GM18861 (cell line): Measurements from ENCODE around the gene BCL11A.
A peak's percentile ranks its signal among the peaks of the same experiment; 100 is the strongest.

Experiments
- ATAC-seq: cut with Tn5 transposase; IDR thresholded peaks from one replicate; pipeline ENCODE4 v1.9.1; 2021; ENCODE audit not compliant: unreplicated experiment

BCL11A gene

GRCh38 chr2:60488291-60488690 is 65.2 kb downstream of the BCL11A start:
- ATAC-seq, result peak; percentile 71

- ATAC-seq, result no peak
These were observed 66.3 kb downstream of the BCL11A start for GRCh38 chr2:60487174-60487573.

DNA sequence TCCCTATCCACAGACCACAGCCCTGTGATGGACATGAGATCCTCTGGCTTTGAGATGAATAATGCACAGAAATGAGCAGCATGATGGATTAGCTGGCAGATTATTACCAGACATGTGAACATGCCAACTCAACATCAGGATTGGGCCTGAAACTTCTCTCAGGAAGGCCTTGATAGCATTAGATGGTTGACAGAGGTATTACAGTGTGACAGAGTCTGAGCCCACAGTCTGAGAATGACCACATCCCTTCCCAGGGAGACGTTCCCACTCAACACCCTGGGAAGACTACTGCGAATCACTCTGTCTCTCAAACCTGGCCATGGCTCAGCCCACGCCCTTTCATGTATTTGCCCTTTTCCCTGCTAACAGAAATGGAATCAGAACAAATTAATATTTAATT is 66.9 kb downstream of the BCL11A start:
- ATAC-seq, result no peak

- ATAC-seq, result no peak
These were observed 67.4 kb downstream of the BCL11A start for GRCh38 chr2:60486067-60486466.

DNA sequence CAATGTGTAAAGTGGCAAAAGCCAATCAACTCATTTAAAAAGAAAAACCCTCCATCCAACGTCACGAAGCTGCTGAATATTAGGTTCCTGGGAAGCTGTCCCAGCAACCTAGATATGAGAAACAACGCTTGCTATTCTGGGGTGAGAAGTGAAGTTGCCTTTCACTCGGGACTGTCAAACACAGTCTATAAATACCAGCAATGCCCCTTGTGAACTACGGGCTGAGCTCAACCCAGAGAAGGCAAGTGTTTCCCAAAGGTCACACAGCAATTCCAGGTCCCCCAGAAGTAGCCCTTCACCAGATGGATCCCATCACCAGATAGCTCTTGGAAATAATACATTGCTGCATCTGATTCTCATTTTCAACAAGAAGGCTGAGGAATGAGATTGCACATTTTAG is 67.9 kb downstream of the BCL11A start:
- ATAC-seq, result no peak

- ATAC-seq, result no peak
These were observed 68.4 kb downstream of the BCL11A start for GRCh38 chr2:60485055-60485454.

- no peak for ATAC-seq
These were observed 69.3 kb downstream of the BCL11A start for GRCh38 chr2:60484133-60484645.

GRCh38 chr2:60483401-60483800 is 70.1 kb downstream of the BCL11A start:
- no peak for ATAC-seq

DNA sequence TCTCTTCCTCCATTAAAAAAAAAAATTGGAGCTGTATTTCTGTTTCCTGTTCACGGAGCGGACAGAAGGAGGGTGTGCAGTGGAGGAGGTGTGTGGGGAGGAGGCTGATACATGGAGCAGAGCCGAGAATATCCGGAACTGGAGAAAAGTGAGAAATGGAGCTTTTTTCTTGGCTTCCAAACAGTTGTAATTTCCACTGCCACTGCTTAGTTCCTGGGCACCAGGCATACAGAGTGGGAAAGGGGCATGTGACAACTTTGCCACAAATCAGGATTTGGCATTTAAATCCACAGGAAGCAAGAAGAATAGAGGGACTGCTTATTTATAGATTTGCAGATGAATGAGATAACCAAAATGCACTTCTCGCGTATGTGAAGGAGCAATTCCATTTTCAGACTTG is 71.2 kb downstream of the BCL11A start:
- ATAC-seq, result no peak

DNA sequence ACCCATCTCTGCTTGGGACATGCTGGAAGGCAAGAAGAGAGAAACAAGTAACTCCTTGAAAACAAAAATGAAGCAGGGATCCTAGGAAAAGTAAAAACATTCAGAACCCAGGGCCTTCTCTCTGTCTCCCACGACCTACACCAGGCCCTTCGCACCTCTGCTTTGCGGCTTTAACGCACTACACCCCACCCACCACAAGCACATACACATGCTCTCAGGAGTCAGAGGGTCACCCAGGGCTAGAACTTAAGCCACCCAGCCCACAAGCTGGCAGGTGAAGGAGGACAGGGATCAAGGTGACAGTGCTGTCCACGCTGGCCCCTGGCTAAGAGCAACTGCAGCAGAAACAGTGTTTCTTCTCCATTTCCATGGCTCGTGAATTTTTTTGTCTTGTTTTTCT is 72.2 kb downstream of the BCL11A start:
- ATAC-seq, result no peak

GRCh38 chr2:60480089-60480773 is 73.2 kb downstream of the BCL11A start:
- ATAC-seq, result no peak

DNA sequence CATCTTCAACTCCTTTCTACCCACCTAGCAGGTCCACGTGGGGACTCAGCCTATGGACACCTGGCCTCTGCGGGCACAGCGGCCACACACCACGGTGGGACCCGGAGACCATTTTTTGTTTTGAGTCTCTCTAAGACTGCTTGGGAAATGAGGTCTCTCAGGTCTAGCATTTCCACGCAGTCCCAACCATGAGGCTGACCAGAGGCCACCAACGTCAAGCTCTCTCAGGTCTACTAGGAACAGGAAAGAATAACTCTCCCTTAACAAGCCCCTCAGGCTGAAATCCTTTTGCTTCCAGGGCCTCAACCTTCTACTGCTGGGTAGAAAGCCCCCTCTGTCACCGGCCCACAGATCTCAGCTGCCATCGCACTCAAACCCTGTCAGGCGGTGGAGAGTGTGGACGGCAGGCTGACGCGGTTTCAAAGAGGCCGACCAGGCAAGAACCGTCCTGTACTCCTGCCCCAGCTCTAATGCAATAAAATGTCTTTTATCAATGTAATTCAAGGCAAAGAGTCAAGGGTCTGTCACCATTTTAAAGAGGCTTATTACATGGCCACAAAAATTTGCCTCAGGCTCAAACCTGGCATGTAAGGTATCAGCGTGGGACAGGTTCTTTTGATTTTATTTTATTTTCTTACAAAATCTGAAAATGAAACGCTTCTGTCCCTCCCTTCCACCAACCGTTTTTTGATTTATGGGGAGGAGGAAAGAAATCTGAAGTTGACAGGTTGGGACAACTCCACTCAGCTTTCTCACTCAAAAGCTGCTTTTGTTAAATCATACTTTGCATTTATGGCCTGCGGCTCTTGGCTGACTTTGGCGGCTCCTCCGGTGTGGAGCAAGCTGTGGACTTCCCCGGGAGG is 74.0 kb downstream of the BCL11A start:
- ATAC-seq, result no peak

- ATAC-seq, result no peak
These were observed 74.8 kb downstream of the BCL11A start for GRCh38 chr2:60478660-60479059.

DNA sequence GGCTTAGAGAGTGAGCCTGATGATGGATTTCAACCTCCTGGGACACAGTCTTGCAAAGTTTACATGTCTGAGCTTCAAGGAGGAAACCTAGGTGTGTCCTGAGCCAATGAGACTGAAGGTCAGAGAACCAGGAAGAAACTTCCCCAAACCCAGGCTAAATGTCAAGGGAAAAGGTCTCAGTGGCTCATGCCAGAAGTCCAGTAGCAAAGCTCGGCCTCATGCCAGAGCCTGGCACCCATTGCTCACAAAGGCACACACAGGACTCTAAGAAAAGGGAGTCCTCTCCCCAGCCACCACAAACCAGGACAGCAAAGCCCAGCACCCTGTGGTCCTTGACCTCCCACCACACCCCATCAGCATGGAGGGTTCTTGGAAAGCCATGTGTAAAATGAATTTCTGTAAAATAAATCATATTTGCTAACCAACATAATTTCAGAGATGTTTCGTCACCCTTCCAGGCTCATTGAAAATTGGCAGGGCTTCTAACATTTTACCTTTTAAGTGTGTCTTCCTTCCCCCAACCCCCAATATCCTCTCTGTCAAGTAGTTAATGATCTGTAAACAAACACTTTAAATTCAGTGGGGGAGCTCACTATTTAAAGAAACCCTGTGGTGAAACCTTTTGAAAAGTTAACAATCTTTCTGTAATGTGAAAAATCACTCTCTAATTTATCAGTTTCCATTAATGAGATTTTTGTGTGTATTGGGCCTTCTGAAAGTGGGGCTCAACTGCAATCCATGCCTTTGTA is 77.1 kb downstream of the BCL11A start:
- ATAC-seq, result no peak

- no peak for ATAC-seq
These were observed 78.2 kb downstream of the BCL11A start for GRCh38 chr2:60475123-60475830.

- ATAC-seq, result no peak
These were observed 79.2 kb downstream of the BCL11A start for GRCh38 chr2:60474301-60474700.

GRCh38 chr2:60473546-60473945 is 79.9 kb downstream of the BCL11A start:
- ATAC-seq, result no peak

- ATAC-seq, result no peak
These were observed 80.7 kb downstream of the BCL11A start for GRCh38 chr2:60472663-60473289.

- no peak for ATAC-seq
These were observed 81.4 kb downstream of the BCL11A start for GRCh38 chr2:60472041-60472440.

- no peak for ATAC-seq
These were observed 83.1 kb downstream of the BCL11A start for GRCh38 chr2:60470340-60470739.
